H1 (cell line): ENCODE results near the gene MYO7B. TPM values are rescaled to one million over a fixed set of nuclear protein-coding genes. Genes with fewer than 3 reads are reported as not detected.

Source experiments
- BACH1 ChIP-seq: IDR thresholded peaks from 2 replicates; pipeline ENCODE4 v1.6.1; 2012; ENCODE audit warnings: low read length, improper control_type of control experiment
- CHD7 ChIP-seq: fragments of 300-600 bp; sonication (generic); IDR thresholded peaks from 2 replicates; pipeline ENCODE4 v1.7.1; 2012; ENCODE audit warnings: low read length, moderate library complexity, mild to moderate bottlenecking, inconsistent platforms; ENCODE audit not compliant: insufficient replicate concordance
- CTCF ChIP-seq, 3 experiments: IDR thresholded peaks; 1 replicate in 2 of 3; 2 replicates in 1 of 3; pipeline versions ENCODE4 v1.5.1 to v1.6.1; 2011; ENCODE audit warnings: low read length in 3 of 3, mild to moderate bottlenecking in 3 of 3, inconsistent platforms in 2 of 3, low read depth in 1 of 3, moderate library complexity in 1 of 3; ENCODE audit not compliant: insufficient read depth in 1 of 3; ENCODE audit errors: control extremely low read depth in 1 of 3
- EGR1 ChIP-seq: IDR thresholded peaks from 2 replicates; pipeline ENCODE4 v1.6.1; 2011; ENCODE audit warnings: low read depth, low read length, borderline replicate concordance
- FOSL1 ChIP-seq: IDR thresholded peaks from 2 replicates; pipeline ENCODE4 v1.6.1; 2011; ENCODE audit warnings: mild to moderate bottlenecking, low read depth, low read length, moderate library complexity; ENCODE audit not compliant: insufficient read depth
- MAFK ChIP-seq: IDR thresholded peaks from 2 replicates; pipeline ENCODE4 v1.6.1; 2012; ENCODE audit warnings: low read depth, mild to moderate bottlenecking, improper control_type of control experiment, low read length
- POU5F1 ChIP-seq: IDR thresholded peaks from 2 replicates; pipeline ENCODE4 v1.6.1; 2011; ENCODE audit warnings: low read depth, mild to moderate bottlenecking, low read length, moderate library complexity
- SP4 ChIP-seq: IDR thresholded peaks from 2 replicates; pipeline ENCODE4 v1.6.1; 2012; ENCODE audit warnings: low read length, inconsistent platforms
- TAF7 ChIP-seq: optimal IDR thresholded peaks from 2 replicates; pipeline ENCODE3; 2011; ENCODE audit warnings: low read depth, mild to moderate bottlenecking, inconsistent platforms, low read length, moderate library complexity, borderline replicate concordance
- TCF12 ChIP-seq: IDR thresholded peaks from 2 replicates; pipeline ENCODE4 v1.6.1; 2011; ENCODE audit warnings: low read depth, mild to moderate bottlenecking, low read length
- polyA plus RNA-seq, 7 experiments: library from polyadenylated mRNA; depleted of rRNA in 3 of 7; stranded (reverse) in 5 of 7; unstranded in 2 of 7; fragments of >200 nt in 5 of 7; fragments of 200-250 nt in 2 of 7; gene quantifications; 1 replicate in 5 of 7; 2 replicates in 1 of 7; 4 replicates in 1 of 7; pipeline versions ENCODE4 v1.2.1 to v1.2.3, GENCODE V29; 2011 to 2013; ENCODE audit warnings: missing spikeins in 2 of 7, mixed read lengths in 2 of 7
- total RNA-seq: library from RNA; stranded (reverse); fragmentation: NEBNext Ultra II Directional; extraction: Animal tissue kit (Norgen Biotek cat#: 25700); gene quantifications from 2 replicates; pipeline ENCODE4 v1.2.1, GENCODE V29; 2021

The MYO7B gene
- total and polyA plus RNA-seq, 2 of the 8 experiments (the other 6 are each of a cell fraction or from before 2014, with no cell fraction given) = not detected

GRCh38 chr2:127625572-127625951 lies 90.1 kb downstream of the MYO7B start (continued):
- TF ChIP-seq CHD7 (no peak), BACH1 (no peak), TCF12 (no peak), TAF7 (no peak), POU5F1 (no peak), FOSL1 (no peak), EGR1 (no peak), CTCF (IDR thresholded peaks at IDR 0.05; ENCODE audit: control extremely low read depth in 1 of 3, insufficient read depth in 1 of 3, low read depth in 1 of 3, low read length in 3 of 3) (no peak), SP4 (no peak), MAFK (no peak)
